Measurements from ENCODE around the gene MYO3A. TPM values are rescaled to one million over a fixed set of nuclear protein-coding genes. Genes with fewer than 3 reads are reported as not detected.

MYO3A gene
- total and polyA plus RNA-seq, 2 of the 4 experiments (the other 2 are of a cell fraction), result not detected

- BruUV-seq (replicated peaks), result no TSS peak
Observed at GRCh38 chr10:25907261-25907660, 26.8 kb upstream of the MYO3A start.

More at GRCh38 chr10:25907261-25907660, 26.8 kb upstream of the MYO3A start:
- intact Hi-C loops (cut with micrococcal nuclease) (no loop called here), dilution Hi-C loops (cut with HindIII; ENCODE audit: low sequenced_read_pairs, unreplicated experiment) (no loop called here), in situ Hi-C loops (cut with MboI; ENCODE audit: low sequenced_read_pairs) (no loop called here)
- no peak overlapping the region for H3K4ac ChIP-seq (ENCODE audit: low read depth, low read length)
- no peak overlapping the region for H2AK9ac ChIP-seq (replicated peaks; ENCODE audit: low read depth, low read length, poor library complexity)
- WGBS, 2 experiments (ENCODE audit: extremely low coverage in 2 of 2, insufficient read length in 1 of 2), result 13% methylated on average over 1 of the region's 4 CpGs; no CpG with 5 or more reads in 1 of the 2 experiments
- no peak overlapping the region for H3K23ac ChIP-seq (ENCODE audit: low read depth, low read length)
- POLR2A ChIA-PET (ENCODE audit: unreplicated experiment), result no interaction called here
- no peak overlapping the region for H3K14ac ChIP-seq (replicated peaks; ENCODE audit: low read depth, low read length)
- no peak overlapping the region for H4K8ac ChIP-seq (ENCODE audit: low read depth in 2 of 2, low read length in 2 of 2)
- H3K79me1 ChIP-seq (ENCODE audit: low read depth in 1 of 2, low read length in 2 of 2), result no peaks in the 10 kb centered on the region
- H2BK20ac ChIP-seq (ENCODE audit: low read depth, low read length), result no peak overlapping the region
- H2BK5ac ChIP-seq (ENCODE audit: low read depth, low read length, poor library complexity, severe bottlenecking), result no peak overlapping the region
- no peak overlapping the region for H3K27ac ChIP-seq (ENCODE audit: insufficient read depth, low read length)
- H3K56ac ChIP-seq (ENCODE audit: extremely low read depth, insufficient read depth, low read length), result no peak overlapping the region
- no peaks in the 10 kb centered on the region for H4K20me1 ChIP-seq (ENCODE audit: insufficient read depth, low read length)
- no peak overlapping the region for H3K4me3 ChIP-seq (ENCODE audit: insufficient read depth, low read depth, low read length)
- no peaks in the 10 kb centered on the region for H3K9me1 ChIP-seq (ENCODE audit: insufficient read depth, low read length)
- H2BK15ac ChIP-seq (ENCODE audit: low read depth, low read length), result no peak overlapping the region
- H3K9ac ChIP-seq (ENCODE audit: low read depth, low read length), result no peak overlapping the region
- H3K18ac ChIP-seq (ENCODE audit: low read depth, low read length), result no peak overlapping the region
- TF ChIP-seq MAFK (IDR thresholded peaks at IDR 0.05; ENCODE audit: low read depth, low read length) (no peak), RCOR1 (IDR thresholded peaks at IDR 0.05; ENCODE audit: insufficient replicate concordance, low read length) (no peak), RFX5 (IDR thresholded peaks at IDR 0.05; ENCODE audit: low read depth, low read length) (no peak), CHD1 (IDR thresholded peaks at IDR 0.05; ENCODE audit: low read depth, low read length) (no peak), MXI1 (IDR thresholded peaks at IDR 0.05; ENCODE audit: borderline replicate concordance, low read depth, low read length) (no peak), SMC3 (IDR thresholded peaks at IDR 0.05; ENCODE audit: low read depth, low read length) (no peak), MAZ (IDR thresholded peaks at IDR 0.05; ENCODE audit: borderline replicate concordance, low read depth, low read length) (no peak), CEBPB (IDR thresholded peaks at IDR 0.05; ENCODE audit: low read depth, low read length) (no peak)
- H4K5ac ChIP-seq (ENCODE audit: low read depth, low read length), result no peak overlapping the region
- ATAC-seq (ENCODE audit: low read depth) (no peak), DNase-seq (no peak)
- H4K91ac ChIP-seq (ENCODE audit: insufficient read depth, low read depth, low read length), result no peak overlapping the region
- no peaks in the 10 kb centered on the region for H3K27me3 ChIP-seq (ENCODE audit: control insufficient read depth, insufficient read depth, low read length)
- CTCF ChIA-PET, result no interaction called here
- no peak overlapping the region for H2AFZ ChIP-seq (replicated peaks; ENCODE audit: low read length, poor library complexity)
- no peaks in the 10 kb centered on the region for H3K4me1 ChIP-seq (ENCODE audit: control insufficient read depth, insufficient read depth, low read length)
- no peak overlapping the region for H2BK120ac ChIP-seq (ENCODE audit: low read depth, low read length)
- no peak overlapping the region for H3K4me2 ChIP-seq (ENCODE audit: low read depth, low read length)
- no peaks in the 10 kb centered on the region for H3K36me3 ChIP-seq (ENCODE audit: control insufficient read depth, insufficient read depth, low read length)
- peaks cover 18% of the 10 kb centered on the region for H3K9me3 ChIP-seq (ENCODE audit: control insufficient read depth, insufficient read depth, low read length)
- H2AK5ac ChIP-seq (ENCODE audit: low read depth, low read length), result no peak overlapping the region
